Testis (tissue), 3 donors: ENCODE data around the gene DSTN. TPM values are rescaled to one million over a fixed set of nuclear protein-coding genes. Genes with fewer than 3 reads are reported as not detected.

ENCODE experiments used
- DNase-seq: peaks from one replicate; pipeline ENCODE4 v3.0.0-alpha.2; 2019
- H3K27ac ChIP-seq, 2 donors: fragments of 200-600 bp; sonication (generic); one replicate each; pipeline ENCODE4 v1.5.1; 2019
- H3K27me3 ChIP-seq: fragments of 200-600 bp; sonication (generic); one replicate; pipeline ENCODE4 v1.5.1; 2019
- H3K36me3 ChIP-seq: fragments of 200-600 bp; sonication (generic); one replicate; pipeline ENCODE4 v1.5.1; 2017; ENCODE audit warnings: low read depth; ENCODE audit errors: missing control alignments
- H3K4me1 ChIP-seq: fragments of 200-600 bp; sonication (generic); one replicate; pipeline ENCODE4 v1.5.1; 2019
- H3K4me3 ChIP-seq, 2 donors: fragments of 200-600 bp; sonication (generic); one replicate each; pipeline ENCODE4 v1.5.1; 2017 to 2019
- H3K9me3 ChIP-seq: fragments of 200-600 bp; sonication (generic); one replicate; pipeline ENCODE4 v1.5.1; 2017
- POLR2A ChIP-seq: fragments of 450-650 bp; IDR thresholded peaks from one replicate; pipeline ENCODE4 v1.6.1; 2017; ENCODE audit warnings: antibody characterized with exemption, mild to moderate bottlenecking, moderate library complexity
- WGBS, 2 donors: methylation state at CpG; one replicate each; pipeline ENCODE4 v1.1.5; 2018; 5-methylcytosine and 5-hydroxymethylcytosine counted together
- intact Hi-C: fragments of 100-400 bp; cut with DNase I; formaldehyde crosslinking; loops from one replicate; pipeline ENCODE4 v1.15.1; 2023; ENCODE audit warnings: low total_unique reads
- polyA plus RNA-seq: library from polyadenylated mRNA; stranded (reverse); fragments of 350-450 nt; fragmentation: Illumina TruSeq; extraction: RNeasy Lipid Tissue Mini Kit (QIAGEN cat#74804); gene quantifications from one replicate; pipeline ENCODE4 v1.2.3, GENCODE V29; 2014; ENCODE audit warnings: low read depth, low replicate concordance; ENCODE audit not compliant: insufficient read depth
- total RNA-seq, 2 donors: library from RNA; depleted of rRNA; stranded (reverse); fragments of >200 nt; gene quantifications; one replicate each; pipeline ENCODE4 v1.2.3, GENCODE V29; 2016
- TF ChIP-seq, protein P1 (sequence below), 3 experiments: fragments of 450-650 bp in 2 of 3; fragments of 200-600 bp in 1 of 3; sonication (generic) in 1 of 3; IDR thresholded peaks; one replicate each; pipeline ENCODE4 v1.5.1; 2016 to 2019; ENCODE audit warnings: antibody characterized with exemption in 3 of 3, mild to moderate bottlenecking in 2 of 3, moderate library complexity in 1 of 3

Gene DSTN
- total and polyA plus RNA-seq, 3 donors from 2014 or later, result 121 to 301 (median 148) TPM

DNA sequence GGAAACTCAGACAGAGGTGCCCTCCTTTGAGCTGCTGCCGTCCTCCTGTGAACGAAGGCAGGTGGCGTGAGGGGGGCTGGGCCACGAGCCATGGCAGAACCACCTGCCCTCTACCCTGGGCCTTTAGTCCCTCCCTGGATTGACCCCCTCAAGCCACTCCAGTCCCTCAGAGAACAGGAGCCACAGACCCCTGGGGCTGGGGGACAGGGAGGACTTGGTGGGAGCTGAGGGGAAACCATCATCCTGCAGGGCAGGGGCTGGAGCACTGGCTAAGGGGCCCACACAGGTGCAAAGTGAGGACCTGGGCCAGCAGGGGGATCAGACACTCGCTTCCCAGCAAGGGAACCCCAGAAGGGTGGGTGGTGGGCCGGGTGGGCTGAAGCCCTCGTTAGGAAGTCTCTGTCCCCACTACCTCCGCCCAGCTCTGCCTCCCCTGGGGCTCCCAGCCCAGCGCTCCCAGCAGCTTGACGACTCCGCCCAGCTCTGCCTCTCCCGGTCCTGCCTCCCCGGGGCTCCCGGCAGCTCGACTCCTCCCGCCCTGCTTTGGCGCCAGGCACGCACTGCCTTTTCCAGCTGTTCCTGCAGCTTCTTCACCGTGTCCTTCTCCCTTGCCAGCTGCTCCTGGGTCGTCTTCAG lies 44.4 kb downstream of the DSTN start:
- no peak for TF ChIP-seq POLR2A
- TF ChIP-seq, protein P1, sequence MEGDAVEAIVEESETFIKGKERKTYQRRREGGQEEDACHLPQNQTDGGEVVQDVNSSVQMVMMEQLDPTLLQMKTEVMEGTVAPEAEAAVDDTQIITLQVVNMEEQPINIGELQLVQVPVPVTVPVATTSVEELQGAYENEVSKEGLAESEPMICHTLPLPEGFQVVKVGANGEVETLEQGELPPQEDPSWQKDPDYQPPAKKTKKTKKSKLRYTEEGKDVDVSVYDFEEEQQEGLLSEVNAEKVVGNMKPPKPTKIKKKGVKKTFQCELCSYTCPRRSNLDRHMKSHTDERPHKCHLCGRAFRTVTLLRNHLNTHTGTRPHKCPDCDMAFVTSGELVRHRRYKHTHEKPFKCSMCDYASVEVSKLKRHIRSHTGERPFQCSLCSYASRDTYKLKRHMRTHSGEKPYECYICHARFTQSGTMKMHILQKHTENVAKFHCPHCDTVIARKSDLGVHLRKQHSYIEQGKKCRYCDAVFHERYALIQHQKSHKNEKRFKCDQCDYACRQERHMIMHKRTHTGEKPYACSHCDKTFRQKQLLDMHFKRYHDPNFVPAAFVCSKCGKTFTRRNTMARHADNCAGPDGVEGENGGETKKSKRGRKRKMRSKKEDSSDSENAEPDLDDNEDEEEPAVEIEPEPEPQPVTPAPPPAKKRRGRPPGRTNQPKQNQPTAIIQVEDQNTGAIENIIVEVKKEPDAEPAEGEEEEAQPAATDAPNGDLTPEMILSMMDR (IDR thresholded peaks at IDR 0.05), result no peak
- intact Hi-C loops, result no loop called here
- no peaks in the 10 kb centered on the region for H3K27me3 ChIP-seq
- H3K9me3 ChIP-seq, result no peaks in the 10 kb centered on the region
- no peak overlapping the region for H3K4me3 ChIP-seq
- peaks cover 15% of the 10 kb centered on the region for H3K4me1 ChIP-seq
- 56 to 65% methylated on average over 16 to 20 of the region's 20 CpGs for WGBS, 2 donors
- no peaks in the 10 kb centered on the region for H3K36me3 ChIP-seq
- H3K27ac ChIP-seq, result peak overlapping the region in 1 of 2 donors; percentile 41
- peak; percentile 76 for DNase-seq

DNA sequence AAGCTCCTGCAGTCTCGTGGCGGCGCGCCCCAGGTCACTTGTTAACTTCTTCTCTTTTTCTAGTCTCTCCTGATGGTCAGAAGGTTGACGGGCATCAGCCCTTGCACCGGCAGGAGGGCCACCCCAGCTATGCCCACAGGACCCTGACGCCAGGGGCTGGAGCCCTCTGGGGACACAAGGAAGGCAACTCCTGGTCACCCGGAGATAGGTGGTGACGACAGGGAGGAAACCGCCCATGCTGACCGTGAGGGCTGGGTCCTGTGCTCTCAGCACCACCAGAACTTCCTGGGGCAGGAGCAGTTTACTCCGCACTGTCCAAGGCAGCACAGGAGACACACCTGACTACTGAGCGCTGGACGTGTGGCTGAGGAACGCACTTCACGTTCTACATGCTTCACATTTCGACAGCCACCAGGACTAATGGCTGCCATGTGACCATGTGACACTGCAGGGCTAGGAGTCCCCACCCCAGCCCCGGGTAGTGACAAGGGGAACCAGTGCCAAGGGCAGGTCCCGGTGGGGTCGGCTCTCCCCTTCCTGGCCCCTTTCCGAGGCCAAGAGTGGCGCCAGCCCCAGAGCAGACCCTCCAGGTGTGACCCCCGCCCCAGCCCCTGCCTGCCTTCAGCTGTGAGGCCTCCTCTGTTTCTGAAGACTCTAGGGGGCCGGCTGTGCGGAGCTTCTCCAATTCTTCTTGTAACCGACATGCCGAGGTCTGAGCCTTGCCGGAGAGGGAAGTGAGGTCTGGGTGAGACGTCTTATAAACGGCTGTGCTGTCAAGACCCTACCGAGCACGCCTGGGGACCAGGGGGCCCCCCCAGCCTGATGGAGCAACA lies 45.2 kb downstream of the DSTN start:
- no peak overlapping the region for H3K27ac ChIP-seq
- H3K4me3 ChIP-seq, result no peak overlapping the region
- DNase-seq, result no peak
- no peaks in the 10 kb centered on the region for H3K9me3 ChIP-seq
- TF ChIP-seq, protein P1 (IDR thresholded peaks at IDR 0.05), result no peak
- no peak for TF ChIP-seq POLR2A
- H3K36me3 ChIP-seq, result no peaks in the 10 kb centered on the region
- intact Hi-C loops, result loop anchor here (5.0 kb wide), 1 partner anchor 78 kb away; no protein-coding TSS in a partner anchor
- no peaks in the 10 kb centered on the region for H3K27me3 ChIP-seq
- peaks cover 15% of the 10 kb centered on the region for H3K4me1 ChIP-seq
- WGBS, 2 donors, result 74 to 79% methylated on average over 6 to 32 of the region's 32 CpGs

DNA sequence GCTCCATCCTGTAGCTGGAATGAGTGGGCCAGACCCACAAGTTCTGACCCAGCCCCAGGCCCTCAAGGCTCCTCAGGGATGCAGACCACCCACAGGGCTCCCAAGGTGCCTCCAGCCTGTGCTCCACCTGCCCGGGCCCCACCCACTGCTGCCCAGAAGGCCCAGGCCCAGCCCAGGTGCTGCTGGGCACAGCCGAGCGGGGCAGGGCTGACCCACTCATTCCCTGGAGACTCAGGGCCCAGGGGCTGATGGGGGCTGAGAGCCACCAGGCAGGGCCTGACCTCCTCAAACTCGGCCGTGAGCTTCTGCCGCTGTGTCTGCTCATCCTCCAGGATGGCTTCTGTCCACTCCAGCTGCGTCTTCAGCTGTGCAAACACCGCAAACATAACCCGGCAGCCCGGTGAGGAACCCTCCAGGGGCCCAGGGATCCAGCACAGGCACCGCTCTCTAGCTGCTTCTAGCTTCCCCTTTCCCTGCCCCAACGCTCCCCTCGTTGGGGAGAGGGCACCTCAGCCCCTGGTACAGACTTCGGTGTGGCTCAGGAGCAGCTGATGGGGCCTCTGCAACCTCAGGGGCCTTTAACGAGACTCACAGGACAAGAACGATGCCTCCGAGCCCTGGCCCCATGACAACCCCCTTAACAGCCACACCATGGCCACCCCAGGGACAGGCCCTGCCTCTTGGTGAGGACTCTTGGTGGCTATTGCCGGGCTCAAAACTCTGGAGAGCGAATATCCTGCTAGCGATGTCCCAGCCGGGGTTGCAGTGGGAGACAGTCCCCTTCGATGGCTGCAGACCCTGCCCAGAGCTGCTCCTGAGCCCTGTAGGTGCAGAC lies 46.0 kb downstream of the DSTN start:
- Histone ChIP-seq H3K4me1 (peaks cover 15% of the 10 kb centered on the region), H3K27ac (no peak overlapping the region), H3K27me3 (no peaks in the 10 kb centered on the region), H3K4me3 (no peak overlapping the region), H3K9me3 (no peaks in the 10 kb centered on the region), H3K36me3 (no peaks in the 10 kb centered on the region)
- no peak for TF ChIP-seq POLR2A
- TF ChIP-seq, protein P1 (IDR thresholded peaks at IDR 0.05), result no peak
- 52 to 73% methylated on average over 5 to 22 of the region's 22 CpGs for WGBS, 2 donors
- DNase-seq, result peak; percentile 11
- intact Hi-C loops, result loop anchor here (5.0 kb wide), 1 partner anchor 79 kb away; no protein-coding TSS in a partner anchor

DNA sequence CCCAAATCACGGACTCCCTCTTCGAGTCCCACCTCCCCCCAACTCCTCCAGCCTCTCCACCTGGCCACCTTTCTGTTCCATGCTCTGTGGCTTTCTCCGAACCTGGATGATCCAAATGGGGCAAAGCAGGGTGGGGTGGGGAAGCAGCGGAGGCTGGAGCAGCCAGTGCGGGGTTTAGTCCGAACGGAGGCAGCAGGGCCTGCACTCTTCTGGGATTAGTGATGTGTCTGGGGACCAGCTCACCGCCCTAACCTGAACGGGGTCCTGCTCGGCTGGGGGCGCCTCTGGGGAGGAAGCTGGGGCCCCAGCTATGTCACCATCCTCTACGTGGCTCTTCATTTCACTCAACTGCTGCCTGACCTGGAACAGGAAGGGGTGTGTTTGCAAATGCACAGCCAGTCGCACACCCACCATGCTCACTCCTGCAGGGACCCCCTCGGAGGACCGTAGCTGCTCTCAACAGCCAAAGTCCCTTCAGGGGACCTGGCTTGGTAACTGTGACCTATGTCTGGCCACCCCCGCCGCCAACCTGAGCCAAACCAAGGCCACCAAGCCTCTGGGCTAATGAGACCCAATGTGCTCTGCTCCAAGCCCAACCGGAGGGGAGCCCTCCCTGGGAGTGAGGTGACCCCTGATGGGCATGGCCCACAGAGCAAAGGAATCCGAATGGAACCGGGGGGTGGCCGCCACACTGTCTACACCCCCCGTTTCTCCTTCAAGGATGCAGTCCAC lies 46.8 kb downstream of the DSTN start:
- Histone ChIP-seq H3K27ac (no peak overlapping the region), H3K36me3 (no peaks in the 10 kb centered on the region)

More for the DNA sequence above, 46.8 kb downstream of the DSTN start:
- 86 to 91% methylated on average over 19 to 22 of the region's 22 CpGs for WGBS, 2 donors
- TF ChIP-seq POLR2A, result no peak
- peak; percentile 12 for DNase-seq
- intact Hi-C loops, result loop anchor here (5.0 kb wide), 1 partner anchor 79 kb away; no protein-coding TSS in a partner anchor
- Histone ChIP-seq H3K4me1 (peaks cover 12% of the 10 kb centered on the region), H3K27me3 (no peaks in the 10 kb centered on the region), H3K9me3 (no peaks in the 10 kb centered on the region), H3K4me3 (no peak overlapping the region)
